AG04450 (cell line): Measurements from ENCODE around the gene FBXL17. TPM values are rescaled to one million over a fixed set of nuclear protein-coding genes. Genes with fewer than 3 reads are reported as not detected.

Experiments used
- CTCF ChIA-PET: fragments of 300-600, 350-600 bp; formaldehyde crosslinking; extraction: SDS; loops from one replicate; lab custom pipeline; 2022; ENCODE audit warnings: antibody characterized with exemption, inconsistent platforms; lab: Charles Lee
- POLR2A ChIA-PET: fragments of 350-600 bp; formaldehyde crosslinking; extraction: SDS; loops from one replicate; lab custom pipeline; 2021; ENCODE audit warnings: antibody characterized with exemption, inconsistent platforms; lab: Yijun Ruan, JAX
- DNase-seq: peaks from one replicate; pipeline ENCODE4 v3.0.0-alpha.2; 2011; ENCODE audit warnings: low read depth, low spot score
- H3K27ac ChIP-seq: one replicate; pipeline ENCODE4 v1.5.1; 2012; ENCODE audit warnings: low read depth, low read length, control low read depth
- H3K27me3 ChIP-seq: one replicate; pipeline ENCODE4 v1.6.0; 2012; ENCODE audit warnings: low read length; ENCODE audit not compliant: control insufficient read depth, insufficient read depth
- H3K4me3 ChIP-seq: 2 replicates; pipeline ENCODE4 v1.5.1; 2011; ENCODE audit warnings: mild to moderate bottlenecking, low read depth, low read length, control low read depth
- H3K9me3 ChIP-seq: 2 replicates; pipeline ENCODE4 v1.5.1; 2012; ENCODE audit warnings: low read length; ENCODE audit not compliant: control insufficient read depth, insufficient read depth
- polyA plus RNA-seq: library from polyadenylated mRNA; depleted of rRNA; stranded (reverse); fragments of >200 nt; gene quantifications from 2 replicates; pipeline ENCODE4 v1.2.3, GENCODE V29; 2011
- TF ChIP-seq, protein P1 (sequence below): IDR thresholded peaks from 2 replicates; pipeline ENCODE4 v1.5.1; 2011; ENCODE audit warnings: low read depth, low read length, control low read depth, inconsistent platforms

Gene FBXL17
- polyA plus RNA-seq, 1 experiment = 9.4 TPM

GRCh38 chr5:108264533-108264932 is 117.4 kb downstream of the FBXL17 start:
- H3K27ac ChIP-seq = no peak overlapping the region
- no peaks in the 10 kb centered on the region for H3K27me3 ChIP-seq
- ChIA-PET POLR2A (no interaction called here), CTCF (no interaction called here)
- DNase-seq = no peak
- TF ChIP-seq, protein P1, sequence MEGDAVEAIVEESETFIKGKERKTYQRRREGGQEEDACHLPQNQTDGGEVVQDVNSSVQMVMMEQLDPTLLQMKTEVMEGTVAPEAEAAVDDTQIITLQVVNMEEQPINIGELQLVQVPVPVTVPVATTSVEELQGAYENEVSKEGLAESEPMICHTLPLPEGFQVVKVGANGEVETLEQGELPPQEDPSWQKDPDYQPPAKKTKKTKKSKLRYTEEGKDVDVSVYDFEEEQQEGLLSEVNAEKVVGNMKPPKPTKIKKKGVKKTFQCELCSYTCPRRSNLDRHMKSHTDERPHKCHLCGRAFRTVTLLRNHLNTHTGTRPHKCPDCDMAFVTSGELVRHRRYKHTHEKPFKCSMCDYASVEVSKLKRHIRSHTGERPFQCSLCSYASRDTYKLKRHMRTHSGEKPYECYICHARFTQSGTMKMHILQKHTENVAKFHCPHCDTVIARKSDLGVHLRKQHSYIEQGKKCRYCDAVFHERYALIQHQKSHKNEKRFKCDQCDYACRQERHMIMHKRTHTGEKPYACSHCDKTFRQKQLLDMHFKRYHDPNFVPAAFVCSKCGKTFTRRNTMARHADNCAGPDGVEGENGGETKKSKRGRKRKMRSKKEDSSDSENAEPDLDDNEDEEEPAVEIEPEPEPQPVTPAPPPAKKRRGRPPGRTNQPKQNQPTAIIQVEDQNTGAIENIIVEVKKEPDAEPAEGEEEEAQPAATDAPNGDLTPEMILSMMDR = no peak
- no peaks in the 10 kb centered on the region for H3K9me3 ChIP-seq
- H3K4me3 ChIP-seq = no peak overlapping the region

DNA sequence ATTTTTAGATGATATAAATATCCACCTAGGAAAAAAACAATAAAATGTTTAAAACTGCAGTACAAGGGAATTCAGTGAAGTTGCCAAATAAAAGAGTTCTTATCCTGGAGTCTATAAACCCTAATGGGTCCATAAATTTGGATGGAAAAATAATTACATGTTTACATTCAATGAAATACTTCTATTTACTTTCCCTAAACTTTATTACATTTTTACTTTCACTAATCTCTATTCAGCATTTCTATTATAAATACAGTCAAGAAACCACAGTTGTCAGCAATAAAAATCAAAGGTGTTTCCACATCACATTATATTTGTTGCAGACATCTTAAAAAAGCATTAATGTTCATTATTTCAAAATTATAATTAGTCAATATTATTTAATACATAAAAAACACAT is 118.6 kb downstream of the FBXL17 start:
- TF ChIP-seq, protein P1 = no peak
- Histone ChIP-seq H3K27ac (no peak overlapping the region), H3K4me3 (no peak overlapping the region), H3K27me3 (no peaks in the 10 kb centered on the region), H3K9me3 (no peaks in the 10 kb centered on the region)
- CTCF ChIA-PET = interaction anchor here (0.6 to 5.8 kb wide), 3 partner anchors 70 to 114 kb away, joined by 3 to 186 read pairs (median 3); no protein-coding TSS in a partner anchor
- no peak for DNase-seq
- POLR2A ChIA-PET = no interaction called here

- CTCF ChIA-PET = interaction anchor here (0.6 to 5.8 kb wide), 58 partner anchors 10 to 587 kb away, joined by 3 to 186 read pairs (median 7); partner anchors contain the start of gene FBXL17
- POLR2A ChIA-PET = no interaction called here
- H3K4me3 ChIP-seq = no peak overlapping the region
These were observed 121.1 kb downstream of the FBXL17 start for GRCh38 chr5:108260858-108261170.

GRCh38 chr5:108260117-108260857 is 121.6 kb downstream of the FBXL17 start:
- Histone ChIP-seq H3K27me3 (no peaks in the 10 kb centered on the region), H3K4me3 (no peak overlapping the region), H3K9me3 (no peaks in the 10 kb centered on the region), H3K27ac (no peak overlapping the region)
- TF ChIP-seq, protein P1 = peak; percentile 99
- peak; percentile 60 for DNase-seq
- ChIA-PET CTCF (interaction anchor here (0.5 to 5.8 kb wide), 83 partner anchors 10 to 1289 kb away, joined by 3 to 186 read pairs (median 5); partner anchors contain the start of gene FBXL17), POLR2A (interaction anchor here (0.6 kb wide), 2 partner anchors 91 to 494 kb away, joined by 3 to 6 read pairs; no protein-coding TSS in a partner anchor)

More at GRCh38 chr5:108260858-108261170, 121.1 kb downstream of the FBXL17 start:
- no peaks in the 10 kb centered on the region for H3K27me3 ChIP-seq
- TF ChIP-seq, protein P1 = no peak
- DNase-seq = no peak
- no peaks in the 10 kb centered on the region for H3K9me3 ChIP-seq
- H3K27ac ChIP-seq = no peak overlapping the region

- POLR2A ChIA-PET = no interaction called here
- H3K9me3 ChIP-seq = no peaks in the 10 kb centered on the region
- DNase-seq = peak; percentile 7
- H3K27me3 ChIP-seq = no peaks in the 10 kb centered on the region
- H3K27ac ChIP-seq = no peak overlapping the region
- TF ChIP-seq, protein P1 = no peak
- CTCF ChIA-PET = interaction anchor here (0.6 to 5.8 kb wide), 30 partner anchors 9 to 1494 kb away, joined by 3 to 186 read pairs (median 8); no protein-coding TSS in a partner anchor
- no peak overlapping the region for H3K4me3 ChIP-seq
These were observed 122.6 kb downstream of the FBXL17 start for GRCh38 chr5:108259306-108259705.
